Measurements from ENCODE around the gene ADAMTS20.

DNA sequence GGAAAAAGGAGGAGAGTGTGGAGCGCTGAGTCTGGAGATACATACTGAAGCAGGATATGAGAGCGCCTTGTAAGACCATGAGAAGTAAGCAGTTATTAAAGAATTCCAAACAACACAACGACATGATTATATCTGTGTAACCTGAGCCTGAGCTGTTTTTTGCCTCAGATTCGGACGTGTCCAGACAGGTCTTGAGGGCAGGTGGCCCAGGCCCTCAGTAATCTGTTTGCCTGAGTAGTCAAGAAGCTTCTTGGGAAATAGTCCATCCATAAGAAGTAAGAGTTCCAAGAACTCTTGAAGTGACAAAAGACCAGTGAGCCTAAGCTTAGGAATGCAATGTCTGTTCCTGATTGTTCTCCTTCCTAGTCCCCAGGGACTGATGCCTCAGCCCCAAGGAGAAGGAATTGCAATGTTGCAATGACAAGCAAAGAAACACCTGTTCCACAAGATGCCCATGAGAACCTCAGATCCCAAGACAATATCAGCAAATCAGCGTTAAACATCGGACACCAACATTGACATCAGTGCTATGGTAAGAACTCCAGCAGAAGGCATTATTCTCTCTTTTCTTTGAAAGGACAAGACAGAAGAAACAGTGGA is 34.7 kb upstream of the ADAMTS20 start:
- TF ChIP-seq, protein P1, sequence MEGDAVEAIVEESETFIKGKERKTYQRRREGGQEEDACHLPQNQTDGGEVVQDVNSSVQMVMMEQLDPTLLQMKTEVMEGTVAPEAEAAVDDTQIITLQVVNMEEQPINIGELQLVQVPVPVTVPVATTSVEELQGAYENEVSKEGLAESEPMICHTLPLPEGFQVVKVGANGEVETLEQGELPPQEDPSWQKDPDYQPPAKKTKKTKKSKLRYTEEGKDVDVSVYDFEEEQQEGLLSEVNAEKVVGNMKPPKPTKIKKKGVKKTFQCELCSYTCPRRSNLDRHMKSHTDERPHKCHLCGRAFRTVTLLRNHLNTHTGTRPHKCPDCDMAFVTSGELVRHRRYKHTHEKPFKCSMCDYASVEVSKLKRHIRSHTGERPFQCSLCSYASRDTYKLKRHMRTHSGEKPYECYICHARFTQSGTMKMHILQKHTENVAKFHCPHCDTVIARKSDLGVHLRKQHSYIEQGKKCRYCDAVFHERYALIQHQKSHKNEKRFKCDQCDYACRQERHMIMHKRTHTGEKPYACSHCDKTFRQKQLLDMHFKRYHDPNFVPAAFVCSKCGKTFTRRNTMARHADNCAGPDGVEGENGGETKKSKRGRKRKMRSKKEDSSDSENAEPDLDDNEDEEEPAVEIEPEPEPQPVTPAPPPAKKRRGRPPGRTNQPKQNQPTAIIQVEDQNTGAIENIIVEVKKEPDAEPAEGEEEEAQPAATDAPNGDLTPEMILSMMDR (IDR thresholded peaks at IDR 0.05), result no peak
- TF ChIP-seq POLR2A (IDR thresholded peaks at IDR 0.05) (no peak), POLR2AphosphoS5 (IDR thresholded peaks at IDR 0.05) (no peak), EP300 (IDR thresholded peaks at IDR 0.05) (no peak)

All from gastroesophageal sphincter (tissue), 3 donors.